ENCODE measurements around the gene CYS1.
"Not testable (repeated sequence)": the region's sequence is repeated elsewhere in the genome, so short reads cannot be mapped to it uniquely, and the experiment has no call there.

The CYS1 gene

GRCh38 chr2:10045561-10046355, 34.5 kb downstream of the CYS1 start:
- no peak for DNase-seq

- DNase-seq = peak; percentile 89
Measured at GRCh38 chr2:10043906-10044601, 36.2 kb downstream of the CYS1 start.

- no peak for DNase-seq
Measured at GRCh38 chr2:10043256-10043905, 36.8 kb downstream of the CYS1 start, which contains the start of gene KLF11. Gene KLF11 (plus strand): TSS chr2:10043550. CDS start chr2:10043717, 167 bp downstream.

GRCh38 chr2:10042301-10043161, 37.7 kb downstream of the CYS1 start:
- DNase-seq = peak; percentile 50

- no peak for DNase-seq
Measured at GRCh38 chr2:10041711-10042110, 38.5 kb downstream of the CYS1 start.

- no peak for DNase-seq
Measured at GRCh38 chr2:10039658-10040410, 40.4 kb downstream of the CYS1 start.

GRCh38 chr2:10038716-10039115, 41.5 kb downstream of the CYS1 start:
- DNase-seq = no peak

GRCh38 chr2:10038123-10038522, 42.1 kb downstream of the CYS1 start:
- DNase-seq = no peak

- DNase-seq = no peak
Measured at GRCh38 chr2:10036095-10036884, 43.9 kb downstream of the CYS1 start.

GRCh38 chr2:10035633-10036032, 44.6 kb downstream of the CYS1 start:
- no peak for DNase-seq

GRCh38 chr2:10035053-10035422, 45.2 kb downstream of the CYS1 start:
- DNase-seq = no peak

- no peak for DNase-seq
Measured at GRCh38 chr2:10034333-10035052, 45.7 kb downstream of the CYS1 start.

- DNase-seq = no peak
Measured at GRCh38 chr2:10033251-10034006, 46.8 kb downstream of the CYS1 start.

GRCh38 chr2:10032746-10033105, 47.5 kb downstream of the CYS1 start:
- no peak for DNase-seq

- DNase-seq = no peak
Measured at GRCh38 chr2:10031886-10032745, 48.1 kb downstream of the CYS1 start.

GRCh38 chr2:10030798-10031197, 49.4 kb downstream of the CYS1 start:
- not testable (repeated sequence) for DNase-seq

GRCh38 chr2:10030311-10030736, 49.9 kb downstream of the CYS1 start:
- DNase-seq = no peak

GRCh38 chr2:10029875-10030223, 50.4 kb downstream of the CYS1 start:
- no peak for DNase-seq

Measured in cortex of kidney (tissue), 1 donor.